Neural cell (in vitro differentiated cells): Measurements from ENCODE around the gene CDK15. TPM values are rescaled to one million over a fixed set of nuclear protein-coding genes. Genes with fewer than 3 reads are reported as not detected.

Source experiments
- H2AFZ ChIP-seq: fragments of 200-600, 300-800 bp; sonication (generic), shearing (Covaris generic); 2 replicates; pipeline ENCODE4 v1.6.0; 2014; ENCODE audit warnings: low read depth, mild to moderate bottlenecking, antibody characterized with exemption, low read length, moderate library complexity
- H3F3A ChIP-seq: fragments of 200-600 bp; shearing (Covaris generic); 2 replicates; pipeline ENCODE4 v1.6.1; 2016; ENCODE audit warnings: mild to moderate bottlenecking, moderate library complexity, mixed read lengths, antibody characterized with exemption, low read length; ENCODE audit not compliant: insufficient read depth, poor library complexity, severe bottlenecking
- H3K27ac ChIP-seq: fragments of 200-600, 300-800 bp; sonication (generic), shearing (Covaris generic); 2 replicates; pipeline ENCODE4 v1.5.1; 2014; ENCODE audit warnings: mild to moderate bottlenecking, low read length, moderate library complexity
- H3K27me3 ChIP-seq: fragments of 300-800, 200-600 bp; sonication (generic), shearing (Covaris generic); 2 replicates; pipeline ENCODE4 v1.6.0; 2014; ENCODE audit warnings: mild to moderate bottlenecking, low read depth, low read length, moderate library complexity; ENCODE audit not compliant: insufficient read depth
- H3K36me3 ChIP-seq: fragments of 300-800, 200-600 bp; sonication (generic), shearing (Covaris generic); 2 replicates; pipeline ENCODE4 v1.5.1; 2014; ENCODE audit warnings: mild to moderate bottlenecking, antibody characterized with exemption, low read length, moderate library complexity; ENCODE audit not compliant: insufficient read depth
- H3K4me2 ChIP-seq: fragments of 300-800, 200-600 bp; sonication (generic), shearing (Covaris generic); 2 replicates; pipeline ENCODE4 v1.6.0; 2014; ENCODE audit warnings: mild to moderate bottlenecking, low read length
- H3K4me3 ChIP-seq: fragments of 300-800, 200-600 bp; sonication (generic), shearing (Covaris generic); 2 replicates; pipeline ENCODE4 v1.5.1; 2014; ENCODE audit warnings: mild to moderate bottlenecking, low read length, moderate library complexity
- H3K79me2 ChIP-seq: fragments of 200-600 bp; shearing (Covaris generic); replicated peaks from 2 replicates; pipeline ENCODE4 v1.6.0; 2014; ENCODE audit warnings: mild to moderate bottlenecking, low read length, moderate library complexity; ENCODE audit not compliant: insufficient read depth
- H3K9ac ChIP-seq: fragments of 300-800, 200-600 bp; sonication (generic), shearing (Covaris generic); 2 replicates; pipeline ENCODE4 v1.6.1; 2016; ENCODE audit warnings: mild to moderate bottlenecking, low read length, mixed read lengths
- H3K9me2 ChIP-seq: fragments of 200-600 bp; shearing (Covaris generic); 2 replicates; pipeline ENCODE4 v1.6.1; 2016; ENCODE audit warnings: mild to moderate bottlenecking, low read length, mixed read lengths; ENCODE audit not compliant: insufficient read depth
- H3K9me3 ChIP-seq: fragments of 200-600, 300-800 bp; sonication (generic), shearing (Covaris generic); 2 replicates; pipeline ENCODE4 v1.6.1; 2016; ENCODE audit warnings: mild to moderate bottlenecking, mixed run types, low read length, moderate library complexity, mixed read lengths
- H4K20me1 ChIP-seq: fragments of 200-600 bp; shearing (Covaris generic); 2 replicates; pipeline ENCODE4 v1.6.1; 2016; ENCODE audit warnings: mild to moderate bottlenecking, mixed run types; ENCODE audit not compliant: insufficient read depth
- CTCF ChIP-seq: fragments of 450-650 bp; IDR thresholded peaks from 2 replicates; pipeline ENCODE4 v1.5.1; 2014; ENCODE audit warnings: antibody characterized with exemption, mild to moderate bottlenecking, moderate library complexity; ENCODE audit not compliant: poor library complexity, severe bottlenecking
- EP300 ChIP-seq: fragments of 450-650 bp; conservative IDR thresholded peaks from 2 replicates; pipeline ENCODE4 v1.6.1; 2014; ENCODE audit warnings: antibody characterized with exemption, mild to moderate bottlenecking, moderate library complexity; ENCODE audit not compliant: poor library complexity, severe bottlenecking
- EZH2 ChIP-seq: fragments of 200-600, 300-800 bp; shearing (Covaris generic), sonication (generic); IDR thresholded peaks from 2 replicates; pipeline ENCODE4 v1.6.1; 2014; ENCODE audit warnings: antibody characterized with exemption, low read length, borderline replicate concordance, mild to moderate bottlenecking; ENCODE audit not compliant: insufficient read depth, poor library complexity, severe bottlenecking
- MXI1 ChIP-seq: fragments of 450-650 bp; conservative IDR thresholded peaks from 2 replicates; pipeline ENCODE4 v1.6.1; 2014; ENCODE audit warnings: antibody characterized with exemption, mild to moderate bottlenecking; ENCODE audit not compliant: poor library complexity, severe bottlenecking
- POLR2AphosphoS5 ChIP-seq: IDR thresholded peaks from 2 replicates; pipeline ENCODE4 v1.6.1; 2012
- RAD21 ChIP-seq: fragments of 450-650 bp; conservative IDR thresholded peaks from 2 replicates; pipeline ENCODE4 v1.6.1; 2014; ENCODE audit warnings: antibody characterized with exemption, mild to moderate bottlenecking, moderate library complexity
- SMC3 ChIP-seq: fragments of 450-650 bp; conservative IDR thresholded peaks from 2 replicates; pipeline ENCODE4 v1.6.1; 2014; ENCODE audit warnings: antibody characterized with exemption, mild to moderate bottlenecking, moderate library complexity; ENCODE audit not compliant: poor library complexity
- TAF1 ChIP-seq: IDR thresholded peaks from 2 replicates; pipeline ENCODE4 v1.6.1; 2012; ENCODE audit warnings: low read depth
- polyA plus RNA-seq: library from polyadenylated mRNA; depleted of rRNA; stranded (reverse); fragments of >200 nt; gene quantifications from 2 replicates; pipeline ENCODE4 v1.2.3, GENCODE V29; 2014
- TF ChIP-seq, protein P1 (sequence below): IDR thresholded peaks from 2 replicates; pipeline ENCODE4 v1.6.1; 2012; ENCODE audit warnings: borderline replicate concordance

Gene CDK15
- polyA plus RNA-seq, 1 donor from 2014 or later, result 0.09 TPM

GRCh38 chr2:201859949-201860348 is 53.6 kb downstream of the CDK15 start:
- no peak overlapping the region for H3K4me3 ChIP-seq
- H2AFZ ChIP-seq, result no peak overlapping the region
- no peaks in the 10 kb centered on the region for H3K79me2 ChIP-seq
- no peaks in the 10 kb centered on the region for H3K36me3 ChIP-seq
- H3K9ac ChIP-seq, result no peak overlapping the region
- no peak overlapping the region for H3K4me2 ChIP-seq
- peaks cover 9% of the 10 kb centered on the region for H3F3A ChIP-seq
- no peaks in the 10 kb centered on the region for H3K9me3 ChIP-seq
- H4K20me1 ChIP-seq, result no peaks in the 10 kb centered on the region
- H3K27ac ChIP-seq, result no peak overlapping the region
- TF ChIP-seq TAF1 (no peak), SMC3 (no peak), CTCF (no peak), MXI1 (no peak), POLR2AphosphoS5 (no peak), EP300 (no peak), EZH2 (no peak), RAD21 (no peak)
- TF ChIP-seq, protein P1, sequence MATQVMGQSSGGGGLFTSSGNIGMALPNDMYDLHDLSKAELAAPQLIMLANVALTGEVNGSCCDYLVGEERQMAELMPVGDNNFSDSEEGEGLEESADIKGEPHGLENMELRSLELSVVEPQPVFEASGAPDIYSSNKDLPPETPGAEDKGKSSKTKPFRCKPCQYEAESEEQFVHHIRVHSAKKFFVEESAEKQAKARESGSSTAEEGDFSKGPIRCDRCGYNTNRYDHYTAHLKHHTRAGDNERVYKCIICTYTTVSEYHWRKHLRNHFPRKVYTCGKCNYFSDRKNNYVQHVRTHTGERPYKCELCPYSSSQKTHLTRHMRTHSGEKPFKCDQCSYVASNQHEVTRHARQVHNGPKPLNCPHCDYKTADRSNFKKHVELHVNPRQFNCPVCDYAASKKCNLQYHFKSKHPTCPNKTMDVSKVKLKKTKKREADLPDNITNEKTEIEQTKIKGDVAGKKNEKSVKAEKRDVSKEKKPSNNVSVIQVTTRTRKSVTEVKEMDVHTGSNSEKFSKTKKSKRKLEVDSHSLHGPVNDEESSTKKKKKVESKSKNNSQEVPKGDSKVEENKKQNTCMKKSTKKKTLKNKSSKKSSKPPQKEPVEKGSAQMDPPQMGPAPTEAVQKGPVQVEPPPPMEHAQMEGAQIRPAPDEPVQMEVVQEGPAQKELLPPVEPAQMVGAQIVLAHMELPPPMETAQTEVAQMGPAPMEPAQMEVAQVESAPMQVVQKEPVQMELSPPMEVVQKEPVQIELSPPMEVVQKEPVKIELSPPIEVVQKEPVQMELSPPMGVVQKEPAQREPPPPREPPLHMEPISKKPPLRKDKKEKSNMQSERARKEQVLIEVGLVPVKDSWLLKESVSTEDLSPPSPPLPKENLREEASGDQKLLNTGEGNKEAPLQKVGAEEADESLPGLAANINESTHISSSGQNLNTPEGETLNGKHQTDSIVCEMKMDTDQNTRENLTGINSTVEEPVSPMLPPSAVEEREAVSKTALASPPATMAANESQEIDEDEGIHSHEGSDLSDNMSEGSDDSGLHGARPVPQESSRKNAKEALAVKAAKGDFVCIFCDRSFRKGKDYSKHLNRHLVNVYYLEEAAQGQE, result no peak
- H3K9me2 ChIP-seq, result no peaks in the 10 kb centered on the region
- peaks cover 14% of the 10 kb centered on the region for H3K27me3 ChIP-seq

GRCh38 chr2:201860636-201861066 is 54.3 kb downstream of the CDK15 start:
- Histone ChIP-seq H3K9ac (no peak overlapping the region), H2AFZ (no peak overlapping the region), H3K4me2 (no peak overlapping the region)

More at GRCh38 chr2:201860636-201861066, 54.3 kb downstream of the CDK15 start:
- no peaks in the 10 kb centered on the region for H3K9me3 ChIP-seq
- peak; percentile 95 for TF ChIP-seq RAD21
- TF ChIP-seq EZH2, result no peak
- peak; percentile 17 for TF ChIP-seq EP300
- TF ChIP-seq SMC3, result peak; percentile 99
- peak; percentile 92 for TF ChIP-seq CTCF
- TF ChIP-seq, protein P1, result no peak
- no peak overlapping the region for H3K27ac ChIP-seq
- no peaks in the 10 kb centered on the region for H4K20me1 ChIP-seq
- peaks cover 14% of the 10 kb centered on the region for H3K27me3 ChIP-seq
- H3F3A ChIP-seq, result peaks cover 9% of the 10 kb centered on the region
- no peaks in the 10 kb centered on the region for H3K79me2 ChIP-seq
- no peaks in the 10 kb centered on the region for H3K36me3 ChIP-seq
- no peaks in the 10 kb centered on the region for H3K9me2 ChIP-seq
- H3K4me3 ChIP-seq, result no peak overlapping the region
